ENCODE results near the gene BMAL2. TPM values are rescaled to one million over a fixed set of nuclear protein-coding genes. Genes with fewer than 3 reads are reported as not detected.

The BMAL2 gene
- 21.4 and 32.7 TPM in 2 replicates for total RNA-seq

GRCh38 chr12:27332714-27333402, at the start of gene BMAL2:
TSS of gene BMAL2 (plus strand) at chr12:27332836. CDS start at chr12:27333073, 237 bp downstream.

Other genes with a start within 250 kb of the BMAL2 start
- gene STK38L, start 88.5 kb upstream of the BMAL2 start, total RNA-seq = 22.6 and 30.8 TPM in 2 replicates
- gene SMCO2, start 113.9 kb downstream of the BMAL2 start, total RNA-seq = 0.14 TPM in 1 of 2 replicates, not detected in the other
- gene PPFIBP1, start 191.4 kb downstream of the BMAL2 start, total RNA-seq = 55.5 and 92.5 TPM in 2 replicates

Measured in smooth muscle cell of bladder (primary cell).